ENCODE data around the gene DNASE1L3. TPM values are rescaled to one million over a fixed set of nuclear protein-coding genes. Genes with fewer than 3 reads are reported as not detected.

The DNASE1L3 gene
- total RNA-seq, 2 donors from 2014 or later = 0.65 TPM; not detected in 1

DNA sequence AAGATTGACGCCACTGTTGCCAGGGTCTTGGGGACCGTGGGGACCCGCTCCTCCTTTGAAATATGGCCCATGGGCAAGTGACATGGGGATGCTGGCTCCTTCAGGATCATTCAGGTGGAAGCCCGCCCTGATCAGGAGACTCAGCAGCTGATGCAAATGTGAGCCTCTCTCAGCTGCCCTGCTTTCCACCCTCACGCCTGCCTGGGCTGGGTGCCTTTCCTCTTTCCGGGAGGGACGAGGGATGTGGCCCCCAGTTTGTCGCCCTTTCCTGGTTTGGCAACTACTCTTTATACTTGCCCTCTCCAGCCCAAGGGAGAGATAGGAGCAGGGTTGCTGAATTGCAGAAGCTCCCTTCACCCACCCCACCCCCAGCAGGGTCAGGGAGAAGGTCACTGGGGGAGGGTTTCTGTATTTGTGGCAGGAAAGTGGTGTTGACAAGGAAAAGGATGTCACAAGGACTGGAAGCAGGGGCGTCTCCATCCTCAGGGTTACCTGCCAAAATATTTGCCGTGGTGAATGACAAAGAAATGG is 21.8 kb downstream of the DNASE1L3 start:
- no peaks in the 10 kb centered on the region for H3K36me3 Mint-ChIP-seq (ENCODE audit: low read depth)
- DNase-seq (no peak), ATAC-seq (no peak)
- peaks cover 4% of the 10 kb centered on the region for H3K4me1 Mint-ChIP-seq
- H3K27ac Mint-ChIP-seq = no peak overlapping the region
- H3K27me3 Mint-ChIP-seq = no peaks in the 10 kb centered on the region
- H3K4me3 Mint-ChIP-seq = no peak overlapping the region
- no peaks in the 10 kb centered on the region for H3K9me3 ChIP-seq (ENCODE audit: control insufficient read depth, low read length, poor library complexity, severe bottlenecking)

DNA sequence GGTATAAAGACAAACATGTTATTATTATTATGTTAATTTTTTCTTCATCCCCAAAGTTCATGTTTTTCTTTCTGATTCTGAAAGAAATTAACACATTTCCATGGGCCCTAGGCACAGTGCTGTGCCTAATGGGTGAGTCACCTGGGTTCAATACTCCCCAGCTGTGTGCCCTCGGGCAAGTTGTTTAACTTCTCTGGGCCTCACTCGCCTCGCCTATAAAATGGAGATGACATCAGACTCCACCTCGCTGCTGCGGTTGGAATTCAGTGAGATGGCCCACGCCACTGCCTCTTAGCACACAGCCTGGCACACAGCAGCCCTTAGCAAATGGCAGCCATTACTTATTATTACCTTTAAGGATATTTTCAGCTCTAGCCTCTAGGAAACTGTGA is 22.6 kb downstream of the DNASE1L3 start:
- Mint-ChIP-seq H3K27ac (no peak overlapping the region), H3K4me3 (no peak overlapping the region), H3K27me3 (no peaks in the 10 kb centered on the region), H3K4me1 (peaks cover 4% of the 10 kb centered on the region), H3K36me3 (ENCODE audit: low read depth) (no peaks in the 10 kb centered on the region)
- ATAC-seq = no peak
- no peak for DNase-seq
- H3K9me3 ChIP-seq (ENCODE audit: control insufficient read depth, low read length, poor library complexity, severe bottlenecking) = no peaks in the 10 kb centered on the region

DNA sequence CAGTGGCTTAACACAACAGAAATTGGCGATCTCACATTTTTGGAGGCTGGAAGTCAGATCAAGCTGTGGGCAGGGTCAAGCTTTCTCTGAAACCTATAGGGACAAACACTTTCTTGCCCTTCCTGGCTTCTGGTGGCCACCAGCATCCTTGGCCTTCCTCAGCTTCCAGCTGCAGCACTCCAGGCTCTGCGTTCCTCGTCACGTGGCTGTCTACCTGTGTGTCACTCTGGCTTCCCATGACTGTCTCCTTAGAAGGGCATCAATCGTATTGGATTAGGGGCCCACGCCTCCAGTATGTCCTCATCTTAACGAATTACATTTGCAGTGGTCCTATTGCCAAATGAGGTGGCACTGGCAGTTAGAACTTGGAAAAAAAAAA is 25.8 kb downstream of the DNASE1L3 start:
- ATAC-seq (no peak), DNase-seq (no peak)
- peaks cover 2% of the 10 kb centered on the region for H3K4me1 Mint-ChIP-seq
- no peaks in the 10 kb centered on the region for H3K9me3 ChIP-seq (ENCODE audit: control insufficient read depth, low read length, poor library complexity, severe bottlenecking)
- H3K36me3 Mint-ChIP-seq (ENCODE audit: low read depth) = no peaks in the 10 kb centered on the region
- H3K4me3 Mint-ChIP-seq = no peak overlapping the region
- no peaks in the 10 kb centered on the region for H3K27me3 Mint-ChIP-seq
- H3K27ac Mint-ChIP-seq = no peak overlapping the region

DNA sequence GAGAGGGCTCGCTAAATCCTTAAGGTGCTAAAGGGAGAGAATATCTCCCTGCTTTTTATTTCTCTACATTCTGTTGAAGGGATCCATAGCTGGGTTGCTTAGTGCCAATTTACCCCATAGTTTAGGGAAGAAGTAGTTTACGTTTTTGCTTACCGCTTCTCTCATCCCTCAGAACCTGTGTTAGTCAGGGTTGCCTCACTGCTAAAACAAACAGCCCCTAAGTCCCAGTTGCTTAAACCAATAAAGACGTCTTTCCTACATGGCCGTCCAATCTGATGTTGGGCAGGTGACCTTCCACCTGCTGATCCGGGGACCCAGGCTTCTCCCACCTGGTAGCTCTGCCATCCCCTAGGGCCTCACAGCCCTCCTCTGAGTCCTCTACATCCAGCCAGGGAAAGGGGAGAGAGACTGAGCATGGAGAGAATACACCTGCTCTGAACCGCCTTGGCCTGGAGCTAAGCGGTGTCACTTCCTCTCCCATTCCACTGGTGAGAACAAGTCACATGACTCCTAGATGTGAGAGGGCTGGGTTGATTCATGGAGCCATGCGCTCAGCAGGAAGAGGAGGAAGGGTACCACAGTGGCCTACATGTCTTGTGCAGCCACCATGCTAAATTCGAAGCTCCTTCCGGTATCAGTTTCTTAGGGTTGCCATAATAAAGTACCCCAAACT is 26.3 kb downstream of the DNASE1L3 start:
- no peak for ATAC-seq
- Mint-ChIP-seq H3K4me3 (no peak overlapping the region), H3K4me1 (peaks cover 2% of the 10 kb centered on the region), H3K36me3 (ENCODE audit: low read depth) (no peaks in the 10 kb centered on the region), H3K27me3 (no peaks in the 10 kb centered on the region), H3K27ac (no peak overlapping the region)
- H3K9me3 ChIP-seq (ENCODE audit: control insufficient read depth, low read length, poor library complexity, severe bottlenecking) = no peaks in the 10 kb centered on the region
- no peak for DNase-seq

DNA sequence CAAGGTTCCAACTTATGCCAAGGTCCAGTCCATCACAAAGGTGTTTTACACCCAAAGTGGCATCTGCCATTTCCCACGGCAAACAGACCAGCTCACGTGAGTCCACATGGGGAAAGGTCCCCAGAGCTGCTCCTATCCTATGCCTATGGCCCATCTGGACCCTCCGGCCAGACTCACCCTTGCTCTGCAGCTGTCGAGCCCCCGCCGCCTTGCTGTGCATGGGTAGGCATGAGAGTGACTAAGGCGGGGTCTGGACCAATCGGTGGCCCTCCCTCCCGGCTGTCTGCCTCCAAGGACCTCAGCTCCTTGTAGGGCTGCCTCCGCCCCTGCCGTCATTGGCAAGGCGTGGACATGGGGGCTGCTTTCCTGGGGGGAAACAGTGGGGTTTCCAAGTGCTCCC is 26.9 kb downstream of the DNASE1L3 start:
- H3K4me3 Mint-ChIP-seq = no peak overlapping the region
- no peaks in the 10 kb centered on the region for H3K36me3 Mint-ChIP-seq (ENCODE audit: low read depth)
- no peaks in the 10 kb centered on the region for H3K27me3 Mint-ChIP-seq
- peaks cover 2% of the 10 kb centered on the region for H3K4me1 Mint-ChIP-seq
- DNase-seq (no peak), ATAC-seq (no peak)
- H3K9me3 ChIP-seq (ENCODE audit: control insufficient read depth, low read length, poor library complexity, severe bottlenecking) = no peaks in the 10 kb centered on the region
- H3K27ac Mint-ChIP-seq = no peak overlapping the region

DNA sequence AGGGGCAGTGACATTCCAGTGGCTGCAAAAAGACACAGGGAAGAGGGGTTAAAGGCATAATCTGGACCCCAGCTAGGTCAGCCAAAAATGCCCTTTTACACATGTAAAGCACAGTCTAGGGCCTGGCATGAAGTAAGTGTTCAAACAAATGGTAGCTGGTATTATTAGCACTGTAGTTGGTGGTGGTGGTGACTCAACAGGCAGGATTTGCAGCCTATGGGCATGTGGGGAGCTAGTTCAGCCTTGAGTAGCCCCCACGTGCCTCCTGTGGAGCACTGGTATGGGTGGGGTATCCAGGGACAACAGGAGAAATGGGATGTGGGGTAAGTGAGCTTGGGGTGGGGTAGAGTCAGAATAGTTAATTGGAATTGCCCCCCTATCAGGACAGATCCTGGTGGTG is 27.6 kb downstream of the DNASE1L3 start:
- Mint-ChIP-seq H3K27me3 (no peaks in the 10 kb centered on the region), H3K36me3 (ENCODE audit: low read depth) (no peaks in the 10 kb centered on the region), H3K4me1 (peaks cover 5% of the 10 kb centered on the region), H3K4me3 (no peak overlapping the region), H3K27ac (no peak overlapping the region)
- H3K9me3 ChIP-seq (ENCODE audit: control insufficient read depth, low read length, poor library complexity, severe bottlenecking) = no peaks in the 10 kb centered on the region
- ATAC-seq = no peak
- no peak for DNase-seq

DNA sequence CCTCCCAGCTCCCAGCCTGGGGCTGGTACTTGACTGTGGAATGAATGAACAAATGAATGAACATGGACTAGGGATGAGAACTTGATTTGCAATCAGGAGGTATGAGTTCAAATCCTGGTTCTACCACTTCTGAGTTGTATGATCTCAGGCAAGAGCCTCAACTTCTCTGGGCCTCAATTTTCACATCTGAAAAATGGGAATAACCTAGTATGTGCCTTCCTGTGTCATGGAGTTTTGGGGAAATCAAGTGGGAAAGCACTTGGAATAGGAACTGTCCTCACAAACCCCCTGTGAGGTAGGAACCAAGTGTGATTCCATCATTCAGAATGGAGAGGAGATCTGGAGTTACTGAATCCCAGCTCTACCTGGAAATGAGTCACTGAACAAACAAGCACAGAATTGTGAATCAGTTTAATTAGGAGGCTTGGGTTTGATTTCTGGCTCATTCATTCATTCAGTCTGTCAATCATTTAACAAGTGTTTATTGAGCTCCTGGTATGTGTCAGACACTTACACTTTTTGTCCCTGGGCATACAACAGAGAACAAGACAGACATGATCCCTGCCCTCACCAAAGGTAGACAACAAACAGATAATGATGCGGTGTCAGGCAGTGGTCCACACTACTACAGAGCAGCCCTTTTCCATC is 29.7 kb downstream of the DNASE1L3 start:
- Mint-ChIP-seq H3K4me1 (peaks cover 6% of the 10 kb centered on the region), H3K27ac (no peak overlapping the region), H3K36me3 (ENCODE audit: low read depth) (no peaks in the 10 kb centered on the region), H3K27me3 (no peaks in the 10 kb centered on the region), H3K4me3 (no peak overlapping the region)
- DNase-seq (no peak), ATAC-seq (no peak)
- no peaks in the 10 kb centered on the region for H3K9me3 ChIP-seq (ENCODE audit: control insufficient read depth, low read length, poor library complexity, severe bottlenecking)

DNA sequence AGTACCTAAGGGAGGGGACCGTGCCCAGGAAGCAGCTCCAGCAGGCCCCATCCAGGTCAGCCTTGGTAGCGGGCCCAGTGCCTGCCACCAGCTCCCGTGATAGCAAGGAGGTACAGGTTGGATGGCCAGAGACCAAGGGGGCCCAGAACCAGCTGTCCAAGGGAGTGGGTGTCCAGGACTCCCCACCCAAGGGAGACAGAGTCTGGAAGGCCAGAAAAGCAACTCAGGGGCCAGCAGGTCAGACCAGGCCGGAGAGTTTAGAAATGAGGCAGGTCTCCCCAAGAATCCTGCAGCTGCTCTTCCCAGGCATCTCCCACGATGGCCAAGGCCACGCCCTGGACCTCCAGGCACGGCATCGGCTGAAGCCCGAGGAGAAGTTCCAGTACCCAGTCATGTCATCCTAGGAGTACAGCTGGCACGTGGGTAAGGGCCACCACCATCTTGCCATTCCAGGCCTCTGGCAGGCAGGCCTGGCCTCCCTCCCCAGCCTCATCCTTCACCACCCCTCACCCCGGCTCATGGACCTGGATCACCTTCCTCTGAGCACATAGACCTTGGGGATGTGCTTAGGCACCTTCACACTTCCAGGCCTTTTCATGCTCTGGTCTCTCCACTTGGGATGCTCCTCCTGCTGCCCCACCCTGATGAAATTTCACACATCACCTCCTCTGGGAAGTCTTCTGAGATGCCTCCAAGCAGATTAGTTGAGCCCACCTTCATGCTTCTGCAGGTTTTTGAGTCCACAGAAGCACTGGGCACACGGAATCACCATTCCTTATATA is 30.5 kb downstream of the DNASE1L3 start:
- Mint-ChIP-seq H3K27me3 (no peaks in the 10 kb centered on the region), H3K27ac (no peak overlapping the region), H3K36me3 (ENCODE audit: low read depth) (no peaks in the 10 kb centered on the region), H3K4me3 (peak overlapping the region; percentile 28), H3K4me1 (peaks cover 6% of the 10 kb centered on the region)
- DNase-seq (no peak), ATAC-seq (no peak)
- H3K9me3 ChIP-seq (ENCODE audit: control insufficient read depth, low read length, poor library complexity, severe bottlenecking) = no peaks in the 10 kb centered on the region

DNA sequence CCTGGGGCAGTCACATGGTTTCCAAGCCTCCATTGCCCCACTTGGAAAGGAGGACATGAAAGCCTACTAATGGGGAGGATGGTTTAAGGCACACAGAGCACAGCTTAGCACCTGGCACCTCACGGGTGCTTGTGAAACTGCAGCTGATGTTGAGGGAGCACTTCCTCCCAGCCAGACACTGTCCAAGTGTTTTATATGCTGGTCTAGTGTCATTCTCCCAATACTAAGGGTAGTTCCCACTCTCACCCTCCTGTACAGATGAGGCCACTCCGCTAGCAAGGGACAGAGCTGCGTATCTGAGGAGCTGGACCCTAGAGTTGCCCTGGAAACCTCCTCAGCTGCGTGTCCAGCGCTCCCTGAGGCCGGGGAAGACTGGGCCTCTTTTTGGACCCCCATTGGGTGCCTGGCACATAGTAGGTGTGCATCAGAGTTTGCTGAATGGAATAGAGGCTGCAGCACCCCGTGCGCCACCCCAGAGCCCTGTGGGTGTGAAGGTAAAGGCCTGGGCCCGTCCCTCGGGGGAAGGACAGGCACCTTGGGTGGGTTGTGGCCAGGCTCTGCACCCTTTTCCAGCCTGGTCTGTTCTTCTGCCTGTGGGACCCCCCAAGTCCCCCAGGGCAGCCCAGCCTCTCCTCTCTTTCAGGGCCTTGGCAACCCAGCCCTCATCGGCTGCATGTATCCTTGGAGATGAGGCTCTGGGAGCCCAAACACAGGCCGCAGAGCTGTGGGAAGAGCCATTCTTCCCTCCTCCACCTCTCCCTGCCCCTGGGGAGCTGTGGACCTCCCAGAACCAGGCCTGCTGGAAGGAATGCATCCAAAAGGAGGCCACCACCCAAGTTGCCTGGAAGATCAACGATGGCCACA is 31.3 kb downstream of the DNASE1L3 start:
- no peak overlapping the region for H3K4me3 Mint-ChIP-seq
- H3K36me3 Mint-ChIP-seq (ENCODE audit: low read depth) = no peaks in the 10 kb centered on the region
- ATAC-seq = no peak
- no peak for DNase-seq
- H3K4me1 Mint-ChIP-seq = peaks cover 6% of the 10 kb centered on the region
- H3K27me3 Mint-ChIP-seq = no peaks in the 10 kb centered on the region
- no peaks in the 10 kb centered on the region for H3K9me3 ChIP-seq (ENCODE audit: control insufficient read depth, low read length, poor library complexity, severe bottlenecking)
- H3K27ac Mint-ChIP-seq = no peak overlapping the region

DNA sequence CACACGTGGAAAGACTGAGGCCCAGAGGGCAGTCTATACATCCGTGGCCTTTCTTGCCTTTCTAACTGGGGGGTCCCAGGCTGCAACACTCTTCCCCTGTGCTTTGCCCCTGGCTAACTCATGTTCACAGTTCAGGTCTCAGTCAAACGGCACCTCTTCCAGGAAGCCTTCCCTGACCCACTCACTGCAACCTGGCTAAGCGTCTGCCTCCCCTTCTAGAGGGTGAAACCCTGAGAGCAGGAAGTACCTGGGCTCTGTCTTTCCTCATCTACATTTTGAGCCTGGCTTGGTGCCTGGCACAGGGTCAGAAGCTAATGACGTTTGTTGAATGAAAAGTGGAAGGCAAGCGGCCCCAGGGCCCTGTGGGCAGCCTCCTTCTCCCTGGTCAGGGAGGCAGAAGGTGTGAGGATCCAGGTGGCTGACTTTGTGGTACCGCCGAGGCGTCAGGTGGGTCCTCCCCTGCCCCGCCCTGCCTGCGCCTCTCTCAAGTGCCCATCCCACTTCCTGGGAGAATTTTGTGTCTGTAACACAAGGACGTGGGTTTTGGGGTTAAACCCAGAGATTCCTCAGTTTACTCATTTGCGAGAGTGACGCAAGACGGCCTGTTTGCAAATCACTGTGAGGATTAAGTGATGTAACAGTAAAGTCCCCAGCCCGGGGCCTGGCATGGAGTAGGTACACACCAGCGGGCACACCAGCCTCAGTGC is 32.1 kb downstream of the DNASE1L3 start:
- no peaks in the 10 kb centered on the region for H3K27me3 Mint-ChIP-seq
- H3K27ac Mint-ChIP-seq = peak overlapping the region; percentile 56
- ATAC-seq = no peak
- H3K9me3 ChIP-seq (ENCODE audit: control insufficient read depth, low read length, poor library complexity, severe bottlenecking) = no peaks in the 10 kb centered on the region
- peak overlapping the region; percentile 83 for H3K4me3 Mint-ChIP-seq
- no peaks in the 10 kb centered on the region for H3K36me3 Mint-ChIP-seq (ENCODE audit: low read depth)
- H3K4me1 Mint-ChIP-seq = peaks cover 6% of the 10 kb centered on the region
- DNase-seq = no peak

DNA sequence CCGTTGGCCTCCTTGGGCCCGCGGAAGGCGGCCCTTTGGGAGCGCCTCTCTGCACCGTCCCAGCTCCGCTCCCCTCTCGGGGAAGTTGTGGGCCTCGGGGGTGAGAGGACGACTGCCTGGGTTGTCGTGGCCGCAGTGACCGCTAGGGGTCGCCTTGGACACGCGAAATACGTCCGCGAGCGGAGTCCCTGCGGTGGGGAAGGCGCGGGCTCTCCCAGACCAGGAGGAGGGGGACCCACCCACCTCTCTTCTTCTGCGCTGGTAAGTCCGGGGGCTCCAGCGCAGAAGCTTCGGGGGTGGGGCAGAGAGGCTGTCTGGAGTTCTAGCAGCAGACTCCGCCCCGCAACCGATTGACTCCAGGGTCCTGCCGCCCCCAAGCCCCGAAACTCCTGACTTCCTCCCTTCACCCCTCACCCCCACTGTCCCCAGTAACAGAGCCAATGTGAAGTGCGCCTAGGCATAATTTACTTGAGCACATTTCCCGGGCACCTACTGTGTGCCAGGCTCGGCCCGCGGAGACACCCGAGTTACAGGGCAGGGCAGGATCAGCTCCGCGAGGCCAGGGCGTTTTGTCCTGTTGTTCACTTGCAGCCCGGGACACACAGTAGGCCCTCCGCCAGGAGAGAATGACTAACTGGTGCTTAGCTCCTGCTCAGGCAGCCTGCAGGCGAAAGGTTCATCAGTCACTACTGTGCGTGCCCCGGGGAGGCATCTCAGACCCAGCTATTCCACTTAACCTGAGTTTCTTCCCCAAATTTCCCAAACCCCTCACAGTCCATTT is 32.8 kb downstream of the DNASE1L3 start:
- Mint-ChIP-seq H3K27me3 (no peaks in the 10 kb centered on the region), H3K4me3 (peak overlapping the region; percentile 83), H3K4me1 (peaks cover 6% of the 10 kb centered on the region), H3K36me3 (ENCODE audit: low read depth) (no peaks in the 10 kb centered on the region), H3K27ac (peak overlapping the region; percentile 56)
- DNase-seq (peak; percentile 74 to 88 (median 79)), ATAC-seq (peak; percentile 95)
- H3K9me3 ChIP-seq (ENCODE audit: control insufficient read depth, low read length, poor library complexity, severe bottlenecking) = no peaks in the 10 kb centered on the region
